DOHH2 (cell line): Measurements from ENCODE around the gene ANKRD39.

Experiments used
- H3F3A ChIP-seq: fragments of 200-600 bp; sonication (generic), shearing (Covaris generic); 2 replicates; pipeline ENCODE4 v1.6.0; 2016; ENCODE audit warnings: antibody characterized with exemption, mild to moderate bottlenecking; ENCODE audit not compliant: control insufficient read depth, insufficient read depth
- H3K27ac ChIP-seq: fragments of 200-600 bp; sonication (generic); 2 replicates; pipeline ENCODE4 v1.5.1; 2014; ENCODE audit warnings: low read depth, mild to moderate bottlenecking, low read length, moderate library complexity
- H3K27me3 ChIP-seq: fragments of 200-600 bp; sonication (generic); 2 replicates; pipeline ENCODE4 v1.6.1; 2014; ENCODE audit warnings: mild to moderate bottlenecking, low read length, mixed read lengths; ENCODE audit not compliant: control insufficient read depth
- H3K36me3 ChIP-seq: fragments of 200-600 bp; sonication (generic); 2 replicates; pipeline ENCODE4 v1.6.1; 2014; ENCODE audit warnings: mild to moderate bottlenecking, low read length, moderate library complexity, mixed read lengths; ENCODE audit not compliant: control insufficient read depth
- H3K4me1 ChIP-seq: fragments of 200-600 bp; sonication (generic); 2 replicates; pipeline ENCODE4 v1.6.1; 2014; ENCODE audit warnings: mild to moderate bottlenecking, low read length, mixed read lengths; ENCODE audit not compliant: control insufficient read depth
- H3K4me2 ChIP-seq: fragments of 200-600 bp; sonication (generic); 2 replicates; pipeline ENCODE4 v1.6.0; 2014; ENCODE audit warnings: mild to moderate bottlenecking, low read length, moderate library complexity
- H3K4me3 ChIP-seq: fragments of 200-600 bp; sonication (generic); 2 replicates; pipeline ENCODE4 v1.5.1; 2014; ENCODE audit warnings: mild to moderate bottlenecking, low read length, mixed read lengths
- H3K79me2 ChIP-seq: fragments of 200-600 bp; sonication (generic); 2 replicates; pipeline ENCODE4 v1.6.1; 2014; ENCODE audit warnings: mild to moderate bottlenecking, low read length, mixed read lengths; ENCODE audit not compliant: control insufficient read depth
- H3K9me2 ChIP-seq: fragments of 200-600 bp; sonication (generic); replicated peaks from 2 replicates; pipeline ENCODE4 v1.6.1; 2014; ENCODE audit warnings: mild to moderate bottlenecking, low read length, mixed read lengths; ENCODE audit not compliant: control insufficient read depth
- H3K9me3 ChIP-seq: fragments of 200-600 bp; sonication (generic); 2 replicates; pipeline ENCODE4 v1.6.1; 2014; ENCODE audit warnings: antibody characterized with exemption, low read length, mixed read lengths; ENCODE audit not compliant: control insufficient read depth, insufficient read depth
- H4K20me1 ChIP-seq: fragments of 200-600 bp; sonication (generic); 2 replicates; pipeline ENCODE4 v1.6.0; 2014; ENCODE audit warnings: low read depth, mild to moderate bottlenecking, antibody characterized with exemption, low read length, moderate library complexity; ENCODE audit not compliant: control insufficient read depth, insufficient read depth
- EZH2phosphoT487 ChIP-seq: fragments of 200-600 bp; sonication (generic); IDR thresholded peaks from 2 replicates; pipeline ENCODE4 v1.6.1; 2017; ENCODE audit warnings: borderline replicate concordance, mild to moderate bottlenecking, antibody characterized with exemption, low read length, moderate library complexity, mixed read lengths
- TF ChIP-seq, protein P1 (sequence below): fragments of 200-600 bp; sonication (generic); IDR thresholded peaks from one replicate; pipeline ENCODE4 v1.5.1; 2014; ENCODE audit warnings: antibody characterized with exemption, mild to moderate bottlenecking, low read depth, low read length; ENCODE audit not compliant: poor library complexity, severe bottlenecking

The ANKRD39 gene

DNA sequence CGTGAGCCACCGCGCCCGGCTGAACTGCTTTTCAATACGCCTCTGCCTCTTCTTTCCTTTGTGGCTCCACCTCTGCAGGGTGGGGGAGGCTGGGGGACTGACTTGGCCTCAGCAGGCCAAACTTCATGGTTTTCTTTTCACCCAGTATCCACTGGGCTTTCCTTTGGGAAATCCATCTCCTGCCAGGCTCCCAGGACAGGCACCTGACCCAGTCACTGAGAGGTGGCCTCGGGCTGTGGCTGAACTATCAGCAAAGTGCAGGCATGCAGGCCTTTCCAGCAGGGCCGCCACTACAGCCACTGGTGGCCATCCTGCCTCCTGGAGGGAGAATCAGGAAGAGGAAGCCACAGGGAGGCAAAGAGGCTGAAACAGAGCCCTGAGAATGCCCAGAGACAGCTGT is 45.5 kb upstream of the ANKRD39 start:
- Histone ChIP-seq H4K20me1 (no peaks in the 10 kb centered on the region), H3K4me1 (no peaks in the 10 kb centered on the region), H3K4me2 (no peak overlapping the region), H3K9me3 (no peaks in the 10 kb centered on the region), H3K79me2 (no peaks in the 10 kb centered on the region), H3K27me3 (no peaks in the 10 kb centered on the region), H3K36me3 (no peaks in the 10 kb centered on the region), H3K27ac (no peak overlapping the region), H3F3A (no peaks in the 10 kb centered on the region), H3K4me3 (no peak overlapping the region), H3K9me2 (no peaks in the 10 kb centered on the region)
- TF ChIP-seq, protein P1, sequence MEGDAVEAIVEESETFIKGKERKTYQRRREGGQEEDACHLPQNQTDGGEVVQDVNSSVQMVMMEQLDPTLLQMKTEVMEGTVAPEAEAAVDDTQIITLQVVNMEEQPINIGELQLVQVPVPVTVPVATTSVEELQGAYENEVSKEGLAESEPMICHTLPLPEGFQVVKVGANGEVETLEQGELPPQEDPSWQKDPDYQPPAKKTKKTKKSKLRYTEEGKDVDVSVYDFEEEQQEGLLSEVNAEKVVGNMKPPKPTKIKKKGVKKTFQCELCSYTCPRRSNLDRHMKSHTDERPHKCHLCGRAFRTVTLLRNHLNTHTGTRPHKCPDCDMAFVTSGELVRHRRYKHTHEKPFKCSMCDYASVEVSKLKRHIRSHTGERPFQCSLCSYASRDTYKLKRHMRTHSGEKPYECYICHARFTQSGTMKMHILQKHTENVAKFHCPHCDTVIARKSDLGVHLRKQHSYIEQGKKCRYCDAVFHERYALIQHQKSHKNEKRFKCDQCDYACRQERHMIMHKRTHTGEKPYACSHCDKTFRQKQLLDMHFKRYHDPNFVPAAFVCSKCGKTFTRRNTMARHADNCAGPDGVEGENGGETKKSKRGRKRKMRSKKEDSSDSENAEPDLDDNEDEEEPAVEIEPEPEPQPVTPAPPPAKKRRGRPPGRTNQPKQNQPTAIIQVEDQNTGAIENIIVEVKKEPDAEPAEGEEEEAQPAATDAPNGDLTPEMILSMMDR, result no peak
- TF ChIP-seq EZH2phosphoT487, result no peak

GRCh38 chr2:96900237-96900636 is 42.4 kb upstream of the ANKRD39 start:
- no peak overlapping the region for H3K4me3 ChIP-seq
- H3K27ac ChIP-seq, result no peak overlapping the region
- no peaks in the 10 kb centered on the region for H3K79me2 ChIP-seq
- H3K27me3 ChIP-seq, result peaks cover 3% of the 10 kb centered on the region; the same call in 1 of the 2 replicates
- H3K36me3 ChIP-seq, result no peaks in the 10 kb centered on the region
- no peaks in the 10 kb centered on the region for H3K9me3 ChIP-seq
- H3K9me2 ChIP-seq, result no peaks in the 10 kb centered on the region
- no peak for TF ChIP-seq EZH2phosphoT487
- TF ChIP-seq, protein P1, result no peak
- no peaks in the 10 kb centered on the region for H3F3A ChIP-seq
- no peaks in the 10 kb centered on the region for H4K20me1 ChIP-seq
- no peaks in the 10 kb centered on the region for H3K4me1 ChIP-seq
- no peak overlapping the region for H3K4me2 ChIP-seq

- Histone ChIP-seq H3K4me2 (no peak overlapping the region), H3K9me3 (no peaks in the 10 kb centered on the region), H3F3A (no peaks in the 10 kb centered on the region), H3K9me2 (no peaks in the 10 kb centered on the region), H3K27me3 (peaks cover 3% of the 10 kb centered on the region; the same call in 1 of the 2 replicates), H3K27ac (no peak overlapping the region), H3K4me3 (no peak overlapping the region), H4K20me1 (no peaks in the 10 kb centered on the region), H3K4me1 (no peaks in the 10 kb centered on the region), H3K79me2 (no peaks in the 10 kb centered on the region), H3K36me3 (no peaks in the 10 kb centered on the region)
- TF ChIP-seq EZH2phosphoT487, result no peak
- TF ChIP-seq, protein P1, result no peak
These were observed 41.6 kb upstream of the ANKRD39 start for GRCh38 chr2:96899413-96899741.
